Esophagus squamous epithelium (tissue), 5 donors: ENCODE data around the gene APMAP. TPM values are rescaled to one million over a fixed set of nuclear protein-coding genes. Genes with fewer than 3 reads are reported as not detected.

Source experiments
- DNase-seq: peaks from one replicate; lab custom pipeline; 2025; lab: John Stamatoyannopoulos, UW
- H3K27ac ChIP-seq, 4 donors: fragments of 200-600 bp; sonication (generic); one replicate each; pipeline ENCODE4 v1.5.1; 2016 to 2019; ENCODE audit warnings: mild to moderate bottlenecking in 1 of 4
- H3K27me3 ChIP-seq, 4 donors: fragments of 200-600 bp; sonication (generic); 1 replicate in 3 of 4; 2 replicates in 1 of 4; pipeline versions ENCODE4 v1.5.1 to v1.6.0; 2017 to 2021; ENCODE audit warnings: antibody characterized with exemption in 1 of 4
- H3K36me3 ChIP-seq, 3 donors: fragments of 200-600 bp; sonication (generic); one replicate each; pipeline ENCODE4 v1.5.1; 2016 to 2019
- H3K4me1 ChIP-seq, 3 donors: fragments of 200-600 bp; sonication (generic); one replicate each; pipeline ENCODE4 v1.5.1; 2017 to 2019
- H3K4me3 ChIP-seq, 4 donors: fragments of 200-600 bp; sonication (generic); 1 replicate in 3 of 4; 2 replicates in 1 of 4; pipeline ENCODE4 v1.5.1; 2016 to 2019; ENCODE audit warnings: mild to moderate bottlenecking in 2 of 4, moderate library complexity in 1 of 4
- H3K9me3 ChIP-seq, 3 donors: fragments of 200-600 bp; sonication (generic); one replicate each; pipeline ENCODE4 v1.5.1; 2016 to 2019
- POLR2A ChIP-seq, 4 donors: fragments of 450-650 bp; IDR thresholded peaks; one replicate each; pipeline ENCODE4 v1.6.1; 2017; ENCODE audit warnings: antibody characterized with exemption in 4 of 4, mild to moderate bottlenecking in 4 of 4, moderate library complexity in 3 of 4
- WGBS, 2 donors: methylation state at CpG; one replicate each; pipeline ENCODE4 v1.1.5; 2018; 5-methylcytosine and 5-hydroxymethylcytosine counted together
- intact Hi-C: fragments of 100-400 bp; cut with DNase I; formaldehyde crosslinking; loops from one replicate; pipeline ENCODE4 v1.15.0; 2022
- total RNA-seq, 4 donors: library from RNA; depleted of rRNA; stranded (reverse); fragments of >200 nt; gene quantifications; one replicate each; pipeline ENCODE4 v1.1.0, GENCODE V29; 2016
- TF ChIP-seq, protein P1 (sequence below), 6 experiments: fragments of 450-650 bp in 4 of 6; fragments of 200-600 bp in 2 of 6; sonication (generic) in 2 of 6; IDR thresholded peaks; one replicate each; pipeline ENCODE4 v1.5.1; 2016 to 2019; ENCODE audit warnings: antibody characterized with exemption in 6 of 6, mild to moderate bottlenecking in 4 of 6, moderate library complexity in 4 of 6
- donor health status: DM: yes; HTN: yes; CAD: no.

Gene APMAP
- total RNA-seq, 4 donors from 2014 or later = 16.7 to 38.4 (median 25.6) TPM

GRCh38 chr20:25025091-25025861 lies 32.7 kb upstream of the APMAP start:
- WGBS, 2 donors = 88 to 95% methylated on average over 7 to 10 of the region's 14 CpGs
- Histone ChIP-seq H3K36me3 (peaks cover 0 to 24% (median 0%) of the 10 kb centered on the region in 3 donors), H3K27ac (no peak overlapping the region)

DNA sequence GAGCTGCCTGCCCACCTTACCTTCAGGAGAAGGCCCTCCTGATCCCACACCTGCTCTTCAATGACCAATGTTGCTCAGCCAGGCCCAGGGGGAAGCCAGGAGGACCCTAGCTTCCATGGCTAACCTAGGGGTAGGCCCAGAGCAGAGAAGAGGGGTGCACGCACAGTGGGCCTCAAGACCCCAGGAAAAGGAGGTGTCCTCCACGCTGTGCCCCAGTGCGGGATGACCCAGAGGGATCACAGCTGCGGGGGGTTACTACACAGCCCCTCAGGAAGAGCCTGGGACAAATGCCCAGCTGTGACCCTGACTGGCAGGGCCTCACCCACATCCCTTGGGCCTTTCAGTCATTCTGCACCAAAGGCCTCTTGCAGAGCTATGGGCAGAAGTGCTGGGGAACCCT lies 31.6 kb upstream of the APMAP start:
- no peak overlapping the region for H3K4me3 ChIP-seq
- 100% methylated on average over 1 of the region's 4 CpGs; no CpG with 5 or more reads in 1 of the 2 donors for WGBS, 2 donors
- no peaks in the 10 kb centered on the region for H3K27me3 ChIP-seq
- intact Hi-C loops = no loop called here
- H3K36me3 ChIP-seq = peaks cover 0 to 24% (median 0%) of the 10 kb centered on the region in 3 donors
- TF ChIP-seq, protein P1, sequence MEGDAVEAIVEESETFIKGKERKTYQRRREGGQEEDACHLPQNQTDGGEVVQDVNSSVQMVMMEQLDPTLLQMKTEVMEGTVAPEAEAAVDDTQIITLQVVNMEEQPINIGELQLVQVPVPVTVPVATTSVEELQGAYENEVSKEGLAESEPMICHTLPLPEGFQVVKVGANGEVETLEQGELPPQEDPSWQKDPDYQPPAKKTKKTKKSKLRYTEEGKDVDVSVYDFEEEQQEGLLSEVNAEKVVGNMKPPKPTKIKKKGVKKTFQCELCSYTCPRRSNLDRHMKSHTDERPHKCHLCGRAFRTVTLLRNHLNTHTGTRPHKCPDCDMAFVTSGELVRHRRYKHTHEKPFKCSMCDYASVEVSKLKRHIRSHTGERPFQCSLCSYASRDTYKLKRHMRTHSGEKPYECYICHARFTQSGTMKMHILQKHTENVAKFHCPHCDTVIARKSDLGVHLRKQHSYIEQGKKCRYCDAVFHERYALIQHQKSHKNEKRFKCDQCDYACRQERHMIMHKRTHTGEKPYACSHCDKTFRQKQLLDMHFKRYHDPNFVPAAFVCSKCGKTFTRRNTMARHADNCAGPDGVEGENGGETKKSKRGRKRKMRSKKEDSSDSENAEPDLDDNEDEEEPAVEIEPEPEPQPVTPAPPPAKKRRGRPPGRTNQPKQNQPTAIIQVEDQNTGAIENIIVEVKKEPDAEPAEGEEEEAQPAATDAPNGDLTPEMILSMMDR (IDR thresholded peaks at IDR 0.05) = no peak
- no peak for TF ChIP-seq POLR2A (IDR thresholded peaks at IDR 0.05)
- DNase-seq = no peak
- H3K4me1 ChIP-seq = peaks cover 12 to 56% (median 24%) of the 10 kb centered on the region in 3 donors
- no peak overlapping the region for H3K27ac ChIP-seq
- no peaks in the 10 kb centered on the region for H3K9me3 ChIP-seq

More at GRCh38 chr20:25025091-25025861, 32.7 kb upstream of the APMAP start:
- no peaks in the 10 kb centered on the region for H3K27me3 ChIP-seq
- H3K4me3 ChIP-seq = no peak overlapping the region
- H3K9me3 ChIP-seq = no peaks in the 10 kb centered on the region
- TF ChIP-seq POLR2A (IDR thresholded peaks at IDR 0.05) = no peak
- TF ChIP-seq, protein P1 (IDR thresholded peaks at IDR 0.05) = no peak
- intact Hi-C loops = no loop called here
- no peak for DNase-seq
- H3K4me1 ChIP-seq = peaks cover 12 to 45% (median 19%) of the 10 kb centered on the region in 3 donors

- H3K4me1 ChIP-seq = peaks cover 12 to 64% (median 25%) of the 10 kb centered on the region in 3 donors
- H3K36me3 ChIP-seq = peaks cover 0 to 28% (median 0%) of the 10 kb centered on the region in 3 donors
- peak overlapping the region in 3 of 4 donors; percentile 35 to 63 (median 45) for H3K27ac ChIP-seq
- TF ChIP-seq, protein P1 (IDR thresholded peaks at IDR 0.05) = no peak
- no peak for TF ChIP-seq POLR2A (IDR thresholded peaks at IDR 0.05)
- no peak overlapping the region for H3K4me3 ChIP-seq
- H3K9me3 ChIP-seq = no peaks in the 10 kb centered on the region
- intact Hi-C loops = no loop called here
- H3K27me3 ChIP-seq = no peaks in the 10 kb centered on the region
- 67 to 89% methylated on average over 1 to 5 of the region's 10 CpGs for WGBS, 2 donors
- no peak for DNase-seq
These were observed 30.8 kb upstream of the APMAP start for GRCh38 chr20:25023356-25023755.

DNA sequence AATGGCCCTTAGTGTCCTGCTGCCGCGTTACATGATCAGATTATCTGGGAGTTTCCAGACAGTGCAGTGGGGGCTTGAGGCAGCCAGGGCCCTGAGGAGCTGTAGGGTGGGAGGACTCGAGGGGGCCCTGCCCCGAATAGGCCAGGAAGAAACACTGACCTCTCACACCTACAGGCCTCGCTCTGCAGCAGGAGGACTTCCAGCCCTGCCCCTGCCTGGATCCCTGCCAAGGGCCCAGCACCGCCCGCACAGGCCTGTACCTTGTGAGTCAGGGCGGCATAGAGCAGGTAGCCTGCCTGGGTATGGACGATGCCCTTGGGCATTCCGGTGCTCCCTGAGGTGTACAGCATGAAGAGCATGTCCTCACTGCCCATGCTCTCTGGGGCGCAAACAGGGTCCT lies 30.1 kb upstream of the APMAP start:
- peaks cover 0 to 28% (median 0%) of the 10 kb centered on the region in 3 donors for H3K36me3 ChIP-seq
- H3K9me3 ChIP-seq = no peaks in the 10 kb centered on the region
- no peak for DNase-seq
- H3K4me1 ChIP-seq = peaks cover 12 to 71% (median 32%) of the 10 kb centered on the region in 3 donors
- H3K27ac ChIP-seq = peak overlapping the region; percentile 9 to 63 (median 40)
- TF ChIP-seq, protein P1 (IDR thresholded peaks at IDR 0.05) = no peak
- no peak for TF ChIP-seq POLR2A (IDR thresholded peaks at IDR 0.05)
- intact Hi-C loops = no loop called here
- no peaks in the 10 kb centered on the region for H3K27me3 ChIP-seq
- 55 to 63% methylated on average over 2 to 5 of the region's 11 CpGs for WGBS, 2 donors
- H3K4me3 ChIP-seq = no peak overlapping the region

DNA sequence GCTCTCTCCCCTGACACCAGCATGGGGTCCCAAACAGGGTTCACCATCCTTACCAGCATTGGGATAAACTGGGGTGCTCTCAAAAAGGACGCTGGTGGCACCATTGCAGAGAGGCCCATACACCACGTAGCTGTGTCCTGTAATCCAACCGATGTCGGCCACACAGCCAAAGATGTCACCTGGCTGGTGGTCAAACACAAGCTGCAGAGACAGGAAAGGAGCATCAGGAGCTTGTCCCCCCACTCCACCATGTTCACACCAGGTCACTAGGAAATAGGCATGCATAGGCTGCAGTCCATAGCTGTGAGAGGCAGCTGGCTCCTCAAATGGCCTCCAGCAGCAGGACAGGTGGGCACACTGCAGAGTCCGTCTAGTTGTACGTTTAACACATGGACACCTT lies 28.8 kb upstream of the APMAP start:
- Histone ChIP-seq H3K9me3 (no peaks in the 10 kb centered on the region), H3K36me3 (peaks cover 0 to 35% (median 0%) of the 10 kb centered on the region in 3 donors), H3K4me3 (no peak overlapping the region), H3K27ac (no peak overlapping the region), H3K4me1 (peaks cover 12 to 83% (median 41%) of the 10 kb centered on the region in 3 donors), H3K27me3 (no peaks in the 10 kb centered on the region)
- intact Hi-C loops = no loop called here
- no peak for DNase-seq
- WGBS, 2 donors = 97 to 100% methylated on average over 2 to 3 of the region's 6 CpGs
- TF ChIP-seq POLR2A (IDR thresholded peaks at IDR 0.05) = no peak
- TF ChIP-seq, protein P1 (IDR thresholded peaks at IDR 0.05) = no peak
